Keratinocyte (primary cell): ENCODE results near the gene HS3ST6.

Experiments used
- EZH2 ChIP-seq: IDR thresholded peaks from one replicate; pipeline ENCODE4 v1.6.1; 2012; ENCODE audit warnings: inconsistent platforms, mild to moderate bottlenecking, low read length, moderate library complexity
- TF ChIP-seq, protein P1 (sequence below), 3 experiments: IDR thresholded peaks in 1 of 3; conservative IDR thresholded peaks in 1 of 3; optimal IDR thresholded peaks in 1 of 3; 2 replicates in 2 of 3; 3 replicates in 1 of 3; pipeline versions ENCODE3 to v1.5.1; 2011; ENCODE audit warnings: low read length in 3 of 3, mild to moderate bottlenecking in 3 of 3, moderate library complexity in 2 of 3, control low read depth in 1 of 3, inconsistent platforms in 1 of 3; ENCODE audit not compliant: insufficient read depth in 2 of 3; ENCODE audit errors: extremely low read depth in 1 of 3

DNA sequence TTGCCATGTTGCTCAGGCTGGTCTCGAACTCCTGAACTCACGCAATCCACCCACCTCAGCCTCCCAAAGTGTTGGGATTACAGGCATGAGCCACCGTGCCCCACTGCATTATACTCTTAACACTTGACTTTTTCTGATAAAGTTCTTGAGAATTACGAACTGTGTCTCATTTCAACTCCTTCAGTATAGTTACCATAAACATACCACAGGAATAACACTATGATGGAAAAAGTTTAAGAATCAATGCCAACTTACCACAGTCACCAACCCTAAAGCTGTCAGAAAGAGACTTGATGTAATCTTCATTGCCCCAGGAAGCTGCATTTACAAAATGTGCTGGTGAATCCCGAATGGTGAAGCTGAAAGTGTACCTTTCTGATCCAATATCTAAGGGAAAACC, 56.5 kb downstream of the HS3ST6 start:
- TF ChIP-seq, protein P1, sequence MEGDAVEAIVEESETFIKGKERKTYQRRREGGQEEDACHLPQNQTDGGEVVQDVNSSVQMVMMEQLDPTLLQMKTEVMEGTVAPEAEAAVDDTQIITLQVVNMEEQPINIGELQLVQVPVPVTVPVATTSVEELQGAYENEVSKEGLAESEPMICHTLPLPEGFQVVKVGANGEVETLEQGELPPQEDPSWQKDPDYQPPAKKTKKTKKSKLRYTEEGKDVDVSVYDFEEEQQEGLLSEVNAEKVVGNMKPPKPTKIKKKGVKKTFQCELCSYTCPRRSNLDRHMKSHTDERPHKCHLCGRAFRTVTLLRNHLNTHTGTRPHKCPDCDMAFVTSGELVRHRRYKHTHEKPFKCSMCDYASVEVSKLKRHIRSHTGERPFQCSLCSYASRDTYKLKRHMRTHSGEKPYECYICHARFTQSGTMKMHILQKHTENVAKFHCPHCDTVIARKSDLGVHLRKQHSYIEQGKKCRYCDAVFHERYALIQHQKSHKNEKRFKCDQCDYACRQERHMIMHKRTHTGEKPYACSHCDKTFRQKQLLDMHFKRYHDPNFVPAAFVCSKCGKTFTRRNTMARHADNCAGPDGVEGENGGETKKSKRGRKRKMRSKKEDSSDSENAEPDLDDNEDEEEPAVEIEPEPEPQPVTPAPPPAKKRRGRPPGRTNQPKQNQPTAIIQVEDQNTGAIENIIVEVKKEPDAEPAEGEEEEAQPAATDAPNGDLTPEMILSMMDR (optimal IDR thresholded peaks at IDR 0.05 in 1 of 3, IDR thresholded peaks at IDR 0.05 in 1 of 3, conservative IDR thresholded peaks at IDR 0.05 in 1 of 3; ENCODE audit: extremely low read depth in 1 of 3, insufficient read depth in 2 of 3, low read length in 3 of 3): no peak
- no peak for TF ChIP-seq EZH2
